A549 (cell line): ENCODE data around the gene RAD50.

Experiments
- MYC ChIP-seq: IDR thresholded peaks from 2 replicates; pipeline ENCODE4 v1.6.1; 2012; ENCODE audit warnings: mild to moderate bottlenecking, inconsistent platforms, low read length, improper control_type of control experiment, borderline replicate concordance
- USF2 ChIP-seq: fragments of 450-650 bp; IDR thresholded peaks from 2 replicates; pipeline ENCODE4 v1.6.1; 2014; ENCODE audit warnings: antibody characterized with exemption

GRCh38 chr5:132659598-132660493 lies 103.1 kb downstream of the RAD50 start:
- TF ChIP-seq USF2 (no peak), MYC (no peak)
